Measurements from ENCODE around the gene ENO3. TPM values are rescaled to one million over a fixed set of nuclear protein-coding genes. Genes with fewer than 3 reads are reported as not detected.

The ENO3 gene
- total RNA-seq, result 1.4 and 1.9 TPM in 2 replicates

DNA sequence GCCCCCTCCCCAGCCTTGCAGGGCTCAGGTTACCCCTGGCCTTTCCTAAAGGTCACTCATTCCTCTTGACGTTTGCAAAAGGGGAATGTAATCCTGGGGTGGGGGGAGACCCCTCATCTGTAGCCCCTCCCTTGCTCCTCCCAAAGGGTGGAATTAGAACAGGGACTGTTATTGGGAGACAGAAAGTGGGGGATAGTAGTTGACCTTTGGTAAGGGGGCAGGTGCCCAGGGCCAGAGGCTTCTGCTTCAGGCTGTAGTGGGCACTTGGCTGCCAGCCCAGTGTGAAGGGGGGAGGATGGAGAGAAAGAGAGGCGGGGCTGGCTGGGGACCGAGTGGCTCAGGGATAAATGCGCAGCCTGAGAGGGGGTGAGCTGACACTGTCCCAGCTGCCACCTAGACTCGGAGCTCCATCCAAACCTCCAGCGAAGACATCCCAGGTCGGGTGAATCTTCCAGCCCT is at the start of gene ENO3:
ENO3 (plus strand) TSS at position 374 of the 459 bp plus-strand sequence. CDS start 711 bp downstream, outside the sequence.

DNA sequence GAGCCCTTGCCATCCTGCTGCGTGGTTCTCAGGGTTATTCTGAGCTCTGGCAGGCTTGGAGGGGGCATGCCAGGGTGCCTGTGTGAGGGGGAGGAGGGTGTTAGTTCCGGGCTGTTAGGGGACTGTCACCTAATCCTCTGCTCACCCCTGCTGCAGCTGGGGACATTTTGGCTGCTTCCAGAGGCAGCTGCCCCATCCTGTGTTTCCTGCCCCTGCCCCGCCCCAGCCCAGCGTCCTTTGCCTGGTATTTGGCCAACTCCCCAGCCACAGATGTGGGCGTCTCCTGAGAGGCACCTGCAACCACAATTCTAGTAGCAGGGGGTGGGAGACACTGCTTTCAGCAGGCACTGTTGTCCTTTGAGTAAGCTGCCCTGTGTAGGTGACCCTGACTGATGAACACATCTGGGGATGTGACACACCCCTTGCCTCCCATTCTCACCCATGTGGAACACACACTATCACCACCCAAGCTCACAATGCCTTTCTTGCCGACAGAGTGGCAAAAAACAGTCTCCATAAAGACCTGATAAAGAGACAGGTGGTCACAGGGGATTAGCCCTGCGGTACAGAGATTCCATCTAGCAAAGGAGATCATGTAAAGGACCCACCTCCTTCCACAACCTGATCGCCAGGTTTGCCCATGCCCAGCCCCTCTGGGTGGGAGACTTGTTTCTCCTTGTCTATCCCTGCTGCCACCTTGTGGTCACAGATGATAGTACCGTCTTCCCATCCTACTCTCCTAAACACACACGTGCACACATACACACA is 47.7 kb upstream of the ENO3 start, which contains the start of gene CHRNE:
CHRNE (minus strand) TSS at position 48 of the 768 bp plus-strand sequence; CDS start at position 13, 35 bp downstream.

DNA sequence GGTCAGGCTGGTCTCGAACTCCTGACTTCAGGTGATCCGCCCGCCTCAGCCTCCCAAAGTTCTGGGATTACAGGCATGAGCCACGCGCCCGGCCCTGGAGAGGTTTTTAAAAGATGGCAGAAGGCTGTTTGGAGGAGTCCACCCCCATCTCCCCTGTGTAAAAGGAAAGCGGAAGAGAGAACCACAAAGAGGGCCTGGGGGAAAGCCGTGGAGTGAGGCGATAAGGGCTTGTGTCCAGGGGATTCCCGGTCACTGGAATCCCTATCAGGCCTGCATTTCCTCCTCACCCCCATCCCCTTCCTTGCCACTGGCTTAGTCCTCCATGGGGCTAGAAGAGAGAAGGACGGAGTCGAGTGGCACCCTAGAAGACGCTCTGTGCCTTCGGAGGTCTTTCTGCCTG is 19.0 kb upstream of the ENO3 start, which contains the start of gene GP1BA:
GP1BA (plus strand) TSS at position 315 of the 400 bp plus-strand sequence. CDS start 328 bp downstream, outside the sequence.

DNA sequence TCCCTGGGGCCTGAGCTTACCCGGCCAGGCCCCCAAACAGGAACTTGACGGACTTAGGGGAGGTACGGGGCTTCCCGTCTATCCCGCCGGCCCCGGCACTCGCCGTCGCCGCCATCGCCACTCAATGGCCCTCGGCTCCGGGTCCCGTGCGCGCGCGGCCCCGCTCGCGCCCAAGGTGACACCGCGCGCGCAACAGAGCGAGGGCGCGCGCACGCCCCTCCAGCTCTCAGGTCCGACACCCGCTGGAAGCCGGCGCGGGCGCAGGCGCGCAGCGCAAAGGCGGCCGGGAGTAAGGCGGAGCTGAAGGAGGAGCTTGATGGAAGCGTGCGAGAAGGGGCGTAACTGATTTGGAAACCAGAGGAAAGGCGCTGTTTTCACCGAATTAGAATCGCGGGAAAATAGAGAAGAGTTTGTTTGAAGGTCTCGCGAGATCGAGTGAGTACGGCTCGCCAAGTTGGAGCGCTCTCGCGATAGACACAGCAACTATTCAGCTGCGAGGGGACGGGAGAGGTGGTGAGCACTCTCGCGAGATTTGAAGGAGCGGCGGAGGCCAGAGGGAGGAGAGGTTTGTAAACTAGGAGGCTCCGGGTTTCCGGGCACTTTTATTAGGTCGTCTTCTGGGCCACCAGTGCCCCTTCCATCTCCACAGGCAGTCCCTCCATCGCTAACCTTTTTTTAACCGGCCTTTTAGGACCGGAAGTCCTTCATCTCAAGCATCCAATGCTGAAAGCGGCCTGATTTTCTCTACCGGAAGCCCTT is 10.9 kb upstream of the ENO3 start, which contains the start of the genes RNF167 and SLC25A11:
RNF167 (plus strand) TSS at position 473 of the 759 bp plus-strand sequence. CDS start 642 bp downstream, outside the sequence.
SLC25A11 (minus strand) TSS at position 251 of the 759 bp plus-strand sequence; CDS start at position 115, 136 bp downstream.

DNA sequence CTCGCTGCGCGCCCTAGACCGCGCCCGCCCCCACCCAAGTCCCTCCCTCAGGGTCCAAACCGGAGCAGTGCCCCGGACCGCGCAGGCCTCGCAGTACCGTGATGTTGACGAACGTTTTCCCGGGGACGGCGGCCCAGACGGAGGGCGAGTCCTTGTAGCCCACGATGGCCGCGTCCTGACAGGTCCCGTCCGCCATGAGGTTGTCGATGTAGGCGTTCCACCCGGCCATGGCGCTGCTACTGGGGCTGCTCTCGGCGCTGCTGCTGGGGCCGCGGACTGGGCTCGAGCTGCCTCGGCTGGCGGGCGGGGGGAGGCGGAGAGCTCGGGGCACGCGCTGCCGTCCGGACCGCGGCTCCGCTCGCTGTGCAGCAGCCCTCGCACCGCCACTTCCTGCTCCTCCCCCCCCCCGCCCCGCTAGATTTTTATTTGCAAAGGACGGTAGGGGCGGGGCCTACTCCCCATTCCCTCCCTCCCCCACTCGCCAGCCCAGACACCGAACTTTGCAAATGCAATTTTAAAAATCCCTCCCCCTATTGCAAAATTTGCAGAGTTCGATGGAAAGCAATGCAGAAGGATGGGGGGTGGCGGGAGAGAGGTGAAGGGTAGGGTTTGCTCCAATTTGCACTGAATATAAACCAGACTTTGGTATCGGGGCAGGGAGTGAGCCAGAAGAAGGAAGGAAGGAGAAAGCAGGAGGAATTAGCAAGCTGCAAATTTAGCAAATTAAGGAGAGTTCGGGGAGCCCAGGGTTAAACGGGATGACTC is 2.6 kb upstream of the ENO3 start, which contains the start of gene PFN1:
PFN1 (minus strand) TSS at position 365 of the 765 bp plus-strand sequence; CDS start at position 229, 136 bp downstream.

DNA sequence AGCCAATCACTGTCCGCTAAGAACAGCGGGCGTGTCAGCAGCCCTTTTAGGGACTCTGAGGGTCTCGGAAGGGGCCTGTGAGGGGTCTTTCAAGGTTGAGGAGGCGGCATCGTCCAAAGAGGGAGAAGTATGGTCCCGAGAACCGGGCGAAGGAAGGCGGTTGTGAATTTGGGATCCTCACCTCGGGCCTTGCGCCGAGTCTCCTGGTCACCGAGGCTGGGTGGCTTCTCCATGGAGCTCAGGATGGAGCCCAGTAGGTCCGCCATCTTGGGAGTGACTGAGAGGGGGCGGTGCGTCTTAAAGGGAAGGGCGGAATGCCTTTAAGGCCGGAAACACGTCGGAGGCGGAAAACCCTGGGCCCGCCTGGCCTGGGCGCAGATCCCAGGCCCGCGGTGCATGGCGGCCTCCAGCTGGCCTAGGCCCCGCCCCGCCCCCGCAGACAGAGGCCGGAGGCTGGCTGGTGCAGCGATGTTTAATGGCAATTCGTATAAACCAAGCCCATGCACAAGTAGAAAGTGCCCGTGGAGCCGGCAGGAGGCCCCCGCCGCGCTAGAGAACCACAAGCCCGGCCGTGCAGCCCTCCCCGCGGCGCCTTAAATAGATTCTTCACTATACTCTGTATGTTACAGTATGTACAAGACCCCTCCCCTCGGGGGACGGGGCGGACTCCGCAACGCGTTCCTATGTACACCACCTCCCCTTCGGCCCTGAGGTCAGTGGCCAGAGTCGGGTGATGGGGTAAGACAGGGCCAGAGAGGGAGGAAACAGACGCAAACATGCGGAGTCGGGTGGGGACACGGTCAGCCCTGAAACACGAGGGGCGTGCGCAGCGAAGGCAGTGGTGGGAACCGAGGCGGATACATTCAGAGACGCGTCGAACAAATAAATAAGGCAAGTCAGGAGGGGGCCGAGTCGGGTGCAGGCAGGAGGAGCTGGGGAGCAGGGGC is 16.9 kb downstream of the ENO3 start, which contains the start of gene SPAG7:
SPAG7 (minus strand) TSS at position 279 of the 947 bp plus-strand sequence; CDS start at position 266, 13 bp downstream.

DNA sequence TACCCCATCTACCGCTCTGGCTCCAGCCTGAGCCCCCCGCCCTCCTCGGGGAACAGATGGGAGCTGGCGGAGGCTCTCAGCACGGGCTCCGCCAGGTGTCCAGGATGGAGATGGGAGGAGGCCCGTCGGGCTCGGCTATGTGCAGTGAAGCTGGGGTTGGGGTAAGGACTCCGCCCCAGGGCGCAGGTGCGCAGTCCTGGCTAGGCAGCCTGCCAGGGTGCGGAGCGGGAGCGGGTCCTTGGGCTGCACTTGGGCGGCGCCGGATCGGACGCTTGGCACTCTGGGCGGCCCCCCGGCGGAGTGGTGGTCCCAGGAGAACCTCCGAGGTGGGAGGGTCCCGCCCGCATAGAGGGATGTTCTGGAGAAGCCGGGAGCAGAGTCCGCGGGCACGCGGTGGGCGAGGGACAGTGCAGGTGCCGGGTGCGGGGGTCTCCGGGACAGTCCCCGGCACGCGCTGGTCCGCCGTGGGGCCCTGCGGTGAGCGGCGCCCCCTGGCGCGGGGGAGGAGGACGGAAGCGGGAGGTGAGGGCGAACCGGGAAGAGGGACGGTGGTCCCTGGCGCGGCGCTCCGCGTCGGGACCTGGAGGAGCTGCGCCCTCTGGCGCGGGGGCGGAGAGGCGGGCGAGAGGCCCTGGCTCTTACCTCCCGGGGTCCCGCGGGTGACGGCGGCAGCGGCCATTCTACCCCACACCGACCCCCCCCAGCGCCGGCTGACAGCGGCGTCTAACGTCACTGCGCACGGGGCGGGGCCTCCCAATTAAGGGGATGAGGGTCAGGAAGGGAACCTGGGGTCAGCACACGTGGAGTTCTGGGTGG is 36.2 kb downstream of the ENO3 start, which contains the start of gene CAMTA2:
CAMTA2 (minus strand) TSS at position 725 of the 816 bp plus-strand sequence. CDS start 1,453 bp downstream, outside the sequence.

DNA sequence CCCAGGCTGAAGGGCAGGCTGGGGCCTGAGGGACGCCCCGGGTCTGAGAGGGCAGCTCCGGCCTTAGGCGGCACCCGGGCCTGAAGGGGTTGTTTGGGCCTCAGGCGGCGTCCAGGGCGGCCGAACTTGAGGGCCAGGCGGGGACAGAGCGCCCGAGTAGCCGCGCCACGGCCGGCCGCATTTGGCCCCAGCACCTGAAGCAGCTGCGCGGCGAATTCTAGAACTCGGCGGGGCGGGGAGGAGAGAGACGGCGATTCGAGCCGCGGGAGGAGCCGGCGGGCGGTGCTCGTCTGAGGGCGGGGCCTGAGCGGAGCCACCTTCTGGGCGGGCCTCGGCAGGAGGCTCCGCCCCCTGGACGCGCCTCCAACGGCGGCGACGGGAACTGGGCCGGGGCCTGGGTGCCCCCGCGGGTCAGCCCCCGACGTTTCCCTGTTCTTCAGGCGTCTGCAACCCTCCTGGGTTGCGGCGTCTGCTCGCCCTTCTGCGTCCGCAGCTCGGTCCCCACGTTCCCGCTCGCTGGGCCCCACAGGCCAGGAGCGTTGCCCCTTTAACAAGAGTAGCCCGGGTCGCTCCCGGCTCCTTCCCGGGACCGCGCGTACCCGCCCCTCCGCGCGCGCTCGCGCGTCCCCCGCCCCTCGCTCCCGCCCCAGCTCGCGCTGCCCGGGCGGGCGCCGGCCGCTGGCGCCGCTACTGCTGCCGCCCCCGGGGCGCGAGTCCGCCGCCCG is 46.5 kb downstream of the ENO3 start, which contains the start of the genes INCA1 and KIF1C:
INCA1 (minus strand) TSS at position 221 of the 725 bp plus-strand sequence. CDS start 3,085 bp downstream, outside the sequence.
KIF1C (plus strand) TSS at position 649 of the 725 bp plus-strand sequence. CDS start 2,297 bp downstream, outside the sequence.

Other genes starting within 250 kb of the ENO3 start
- 22.6 and 41.9 TPM in 2 replicates for gene PELP1, start 247.0 kb upstream of the ENO3 start, total RNA-seq
- gene ARRB2, start 240.5 kb upstream of the ENO3 start, total RNA-seq, result 5.8 and 5.9 TPM in 2 replicates
- 8.0 and 10.3 TPM in 2 replicates for gene MED11, start 219.7 kb upstream of the ENO3 start, total RNA-seq
- 0.34 and 1.2 TPM in 2 replicates for gene ZMYND15, start 211.3 kb upstream of the ENO3 start, total RNA-seq
- 23.2 and 37.5 TPM in 2 replicates for gene CXCL16, start 211.2 kb upstream of the ENO3 start, total RNA-seq
- not detected in 2 replicates for gene TM4SF5, start 179.2 kb upstream of the ENO3 start, total RNA-seq
- 0.68 and 1.00 TPM in 2 replicates for gene VMO1, start 164.8 kb upstream of the ENO3 start, total RNA-seq
- not detected in 2 replicates for gene GLTPD2, start 162.2 kb upstream of the ENO3 start, total RNA-seq
- gene PSMB6, start 155.0 kb upstream of the ENO3 start, total RNA-seq, result 83.6 and 122 TPM in 2 replicates
- gene PLD2, start 144.0 kb upstream of the ENO3 start, total RNA-seq, result 29.0 and 38.2 TPM in 2 replicates
- 76.9 and 223 TPM in 2 replicates for gene MINK1, start 117.8 kb upstream of the ENO3 start, total RNA-seq
- 3.1 and 4.4 TPM in 2 replicates for gene C17orf107, start 51.6 kb upstream of the ENO3 start, total RNA-seq
- gene CHRNE, start 48.0 kb upstream of the ENO3 start, total RNA-seq, result 0.21 TPM in 1 of 2 replicates, not detected in the other
- not detected in 2 replicates for gene GP1BA, start 18.8 kb upstream of the ENO3 start, total RNA-seq
- gene SLC25A11, start 11.1 kb upstream of the ENO3 start, total RNA-seq, result 49.2 and 54.0 TPM in 2 replicates
- gene RNF167, start 10.9 kb upstream of the ENO3 start, total RNA-seq, result 23.9 and 35.8 TPM in 2 replicates
- 416 and 612 TPM in 2 replicates for gene PFN1, start 2.6 kb upstream of the ENO3 start, total RNA-seq
- gene SPAG7, start 16.7 kb downstream of the ENO3 start, total RNA-seq, result 42.6 and 48.9 TPM in 2 replicates
- 7.9 and 15.8 TPM in 2 replicates for gene CAMTA2, start 36.6 kb downstream of the ENO3 start, total RNA-seq
- gene INCA1, start 46.4 kb downstream of the ENO3 start, total RNA-seq, result under 0.01 and 0.21 TPM in 2 replicates
- gene KIF1C, start 46.8 kb downstream of the ENO3 start, total RNA-seq, result 102 and 188 TPM in 2 replicates
- gene SLC52A1, start 84.3 kb downstream of the ENO3 start, total RNA-seq, result 0.50 and 0.68 TPM in 2 replicates
- gene ZFP3, start 127.3 kb downstream of the ENO3 start, total RNA-seq, result 1.0 and 1.6 TPM in 2 replicates
- 7.5 and 13.3 TPM in 2 replicates for gene ZNF232, start 160.8 kb downstream of the ENO3 start, total RNA-seq
- gene USP6, start 164.9 kb downstream of the ENO3 start, total RNA-seq, result not detected in 2 replicates
- 2.4 and 5.8 TPM in 2 replicates for gene ZNF594, start 240.7 kb downstream of the ENO3 start, total RNA-seq

All from nasal cavity respiratory epithelium epithelial cell of viscerocranial mucosa (primary cell).